Neural progenitor cell (in vitro differentiated cells): ENCODE measurements around the gene CTF1. TPM values are rescaled to one million over a fixed set of nuclear protein-coding genes. Genes with fewer than 3 reads are reported as not detected.

ENCODE experiments used
- DNase-seq: peaks from one replicate; pipeline ENCODE4 v3.0.0-alpha.2; 2016; ENCODE audit warnings: low spot score
- H2AFZ ChIP-seq: fragments of 200-600 bp; sonication (generic); replicated peaks from 2 replicates; pipeline ENCODE4 v1.6.1; 2016; ENCODE audit warnings: antibody characterized with exemption
- H3F3A ChIP-seq: fragments of 200-600 bp; sonication (generic); 2 replicates; pipeline ENCODE4 v1.6.1; 2016; ENCODE audit warnings: antibody characterized with exemption, low read depth
- H3K27ac ChIP-seq: fragments of 200-600 bp; sonication (generic); 2 replicates; pipeline ENCODE4 v1.5.1; 2016; ENCODE audit warnings: mild to moderate bottlenecking
- H3K27me3 ChIP-seq: fragments of 200-600 bp; sonication (generic); 2 replicates; pipeline ENCODE4 v1.6.1; 2016; ENCODE audit warnings: mild to moderate bottlenecking, moderate library complexity
- H3K36me3 ChIP-seq: fragments of 200-600 bp; sonication (generic); 2 replicates; pipeline ENCODE4 v1.5.1; 2016
- H3K4me1 ChIP-seq: fragments of 200-600 bp; sonication (generic); 2 replicates; pipeline ENCODE4 v1.6.1; 2016; ENCODE audit warnings: mixed run types
- H3K4me2 ChIP-seq: fragments of 200-600 bp; sonication (generic); 2 replicates; pipeline ENCODE4 v1.6.1; 2016
- H3K4me3 ChIP-seq: fragments of 200-600 bp; sonication (generic); 2 replicates; pipeline ENCODE4 v1.5.1; 2016
- H3K79me2 ChIP-seq: fragments of 200-600 bp; sonication (generic); 2 replicates; pipeline ENCODE4 v1.6.1; 2016; ENCODE audit warnings: low read depth
- H3K9ac ChIP-seq: fragments of 200-600 bp; sonication (generic); 2 replicates; pipeline ENCODE4 v1.6.1; 2016
- H3K9me3 ChIP-seq: fragments of 200-600 bp; sonication (generic); 2 replicates; pipeline ENCODE4 v1.5.1; 2016; ENCODE audit warnings: low read depth
- H4K20me1 ChIP-seq: fragments of 200-600 bp; sonication (generic); 2 replicates; pipeline ENCODE4 v1.6.1; 2016; ENCODE audit warnings: low read depth
- H3K27ac Mint-ChIP-seq: 3 replicates; pipeline ENCODE4 v1.8.0; 2021; ENCODE audit warnings: mixed read lengths
- H3K27me3 Mint-ChIP-seq: 2 replicates; pipeline ENCODE4 v1.8.0; 2022; ENCODE audit warnings: low read depth, mild to moderate bottlenecking, inconsistent platforms, moderate library complexity, mixed read lengths; ENCODE audit not compliant: insufficient read depth
- H3K36me3 Mint-ChIP-seq: 3 replicates; pipeline ENCODE4 v1.8.0; 2021; ENCODE audit warnings: mixed read lengths
- H3K4me1 Mint-ChIP-seq: 3 replicates; pipeline ENCODE4 v1.8.0; 2021; ENCODE audit warnings: mixed read lengths
- H3K4me3 Mint-ChIP-seq: 3 replicates; pipeline ENCODE4 v1.8.0; 2021; ENCODE audit warnings: mild to moderate bottlenecking, moderate library complexity, mixed read lengths
- H3K9me3 Mint-ChIP-seq: 3 replicates; pipeline ENCODE4 v1.8.0; 2020; ENCODE audit warnings: mixed read lengths
- CTCF ChIP-seq: fragments of 200-600 bp; sonication (generic); IDR thresholded peaks from 2 replicates; pipeline ENCODE4 v1.5.1; 2017; ENCODE audit warnings: antibody characterized with exemption, mild to moderate bottlenecking
- EZH2 ChIP-seq: fragments of 200-600 bp; sonication (generic); IDR thresholded peaks from 2 replicates; pipeline ENCODE4 v1.6.1; 2017; ENCODE audit warnings: antibody characterized with exemption, mild to moderate bottlenecking, moderate library complexity
- EZH2phosphoT487 ChIP-seq: fragments of 200-600 bp; sonication (generic); IDR thresholded peaks from 2 replicates; pipeline ENCODE4 v1.6.1; 2017; ENCODE audit warnings: antibody characterized with exemption
- total RNA-seq: library from RNA; depleted of rRNA; stranded (reverse); fragments of >200 nt; gene quantifications from 2 replicates; pipeline ENCODE4 v1.2.3, GENCODE V29; 2015; ENCODE audit warnings: low replicate concordance

Gene CTF1
- total RNA-seq, 1 donor from 2014 or later: 0.39 TPM

- peaks cover 16% of the 10 kb centered on the region for H3K36me3 Mint-ChIP-seq
- peak overlapping the region; percentile 96 for H3K4me2 ChIP-seq
- peaks cover 12% of the 10 kb centered on the region for H4K20me1 ChIP-seq
- TF ChIP-seq EZH2 (no peak), CTCF (peak; percentile 29), EZH2phosphoT487 (no peak)
- peak overlapping the region; percentile 96 for H3K4me3 ChIP-seq
- H3K9ac ChIP-seq: no peak overlapping the region
- H3K4me3 Mint-ChIP-seq: peak overlapping the region; percentile 93
- no peaks in the 10 kb centered on the region for H3K9me3 ChIP-seq
- peak overlapping the region; percentile 51 for H3K27ac ChIP-seq
- H3K27me3 ChIP-seq: no peaks in the 10 kb centered on the region
- H3K4me1 ChIP-seq: peaks cover 19% of the 10 kb centered on the region
- peaks cover 27% of the 10 kb centered on the region for H3K4me1 Mint-ChIP-seq
- H3K36me3 ChIP-seq: peaks cover 9% of the 10 kb centered on the region
- peak overlapping the region; percentile 43 for H2AFZ ChIP-seq
- peak; percentile 100 for DNase-seq
- H3K79me2 ChIP-seq: peaks cover 15% of the 10 kb centered on the region
- peak overlapping the region; percentile 95 for H3K27ac Mint-ChIP-seq
- peaks cover 40% of the 10 kb centered on the region for H3F3A ChIP-seq
- H3K9me3 Mint-ChIP-seq: no peaks in the 10 kb centered on the region
- H3K27me3 Mint-ChIP-seq: peaks cover 10% of the 10 kb centered on the region
These were observed 51.6 kb downstream of the CTF1 start for GRCh38 chr16:30947859-30948666.

GRCh38 chr16:30948667-30949649 lies 52.5 kb downstream of the CTF1 start, which contains the start of gene ORAI3:
TSS of gene ORAI3 (plus strand) at chr16:30949068. CDS start at chr16:30949290, 222 bp downstream.
- no peak for TF ChIP-seq EZH2
- TF ChIP-seq EZH2phosphoT487: no peak
- no peak for TF ChIP-seq CTCF
- Mint-ChIP-seq H3K4me1 (peaks cover 34% of the 10 kb centered on the region), H3K27me3 (peaks cover 10% of the 10 kb centered on the region), H3K9me3 (no peaks in the 10 kb centered on the region), H3K36me3 (peaks cover 13% of the 10 kb centered on the region), H3K27ac (peak within 1 kb of the TSS; percentile 95), H3K4me3 (peak within 1 kb of the TSS; percentile 93)
- Histone ChIP-seq H3K9ac (peak within 1 kb of the TSS; percentile 57), H3K79me2 (peaks cover 14% of the 10 kb centered on the region), H4K20me1 (peaks cover 11% of the 10 kb centered on the region), H3K9me3 (no peaks in the 10 kb centered on the region), H3F3A (peaks cover 47% of the 10 kb centered on the region), H3K4me3 (peak within 1 kb of the TSS; percentile 96), H3K4me2 (peak within 1 kb of the TSS; percentile 96), H3K4me1 (peaks cover 19% of the 10 kb centered on the region), H3K27me3 (no peaks in the 10 kb centered on the region), H2AFZ (peak within 1 kb of the TSS; percentile 43), H3K27ac (peak within 1 kb of the TSS; percentile 51), H3K36me3 (peaks cover 9% of the 10 kb centered on the region)
- DNase-seq: peak; percentile 84

- peak; percentile 67 for DNase-seq
- H3K9me3 Mint-ChIP-seq: no peaks in the 10 kb centered on the region
- peak overlapping the region; percentile 79 for H3K27ac Mint-ChIP-seq
- H3K36me3 Mint-ChIP-seq: peaks cover 6% of the 10 kb centered on the region
- H3K4me3 Mint-ChIP-seq: peak overlapping the region; percentile 93
- Histone ChIP-seq H2AFZ (no peak overlapping the region), H3K27me3 (no peaks in the 10 kb centered on the region), H3K4me1 (peaks cover 19% of the 10 kb centered on the region), H4K20me1 (peaks cover 11% of the 10 kb centered on the region), H3F3A (peaks cover 49% of the 10 kb centered on the region), H3K9ac (peak overlapping the region; percentile 57), H3K79me2 (peaks cover 9% of the 10 kb centered on the region), H3K4me3 (peak overlapping the region; percentile 96), H3K36me3 (peaks cover 2% of the 10 kb centered on the region), H3K9me3 (no peaks in the 10 kb centered on the region), H3K4me2 (peak overlapping the region; percentile 96), H3K27ac (no peak overlapping the region)
- no peak for TF ChIP-seq EZH2
- no peak for TF ChIP-seq EZH2phosphoT487
- peak; percentile 12 for TF ChIP-seq CTCF
- peaks cover 34% of the 10 kb centered on the region for H3K4me1 Mint-ChIP-seq
- peaks cover 10% of the 10 kb centered on the region for H3K27me3 Mint-ChIP-seq
These were observed 53.5 kb downstream of the CTF1 start for GRCh38 chr16:30949650-30950515.
